WTC11 (cell line): ENCODE data around the gene INCENP. TPM values are rescaled to one million over a fixed set of nuclear protein-coding genes. Genes with fewer than 3 reads are reported as not detected.

Experiments
- ATAC-seq: fragments of 200-7000 bp; cut with Tn5 transposase; 2 replicates; pipeline ENCODE4 v1.10.0; 2021; ENCODE audit warnings: mild to moderate bottlenecking, moderate library complexity
- CTCF ChIA-PET: fragments of 300-600 bp; sonication (Branson Sonifier 250); formaldehyde crosslinking; loops from one replicate; lab custom pipeline; 2021; ENCODE audit warnings: antibody characterized with exemption; lab: Charles Lee
- POLR2A ChIA-PET: fragments of 350-600 bp; sonication (Branson Sonifier 250); formaldehyde crosslinking; loops from one replicate; lab custom pipeline; 2021; ENCODE audit warnings: antibody characterized with exemption; lab: Charles Lee
- DNase-seq: peaks from one replicate; pipeline ENCODE4 v3.0.0; 2021; ENCODE audit warnings: low spot score
- H3K27ac Mint-ChIP-seq: 2 replicates; pipeline ENCODE4 v1.8.0; 2021; ENCODE audit warnings: mixed read lengths
- H3K27me3 Mint-ChIP-seq: 2 replicates; pipeline ENCODE4 v1.8.0; 2021; ENCODE audit warnings: low read depth, mild to moderate bottlenecking, moderate library complexity, mixed read lengths
- H3K36me3 Mint-ChIP-seq: 2 replicates; pipeline ENCODE4 v1.8.0; 2021; ENCODE audit warnings: mixed read lengths
- H3K4me1 Mint-ChIP-seq: 2 replicates; pipeline ENCODE4 v1.8.0; 2022; ENCODE audit warnings: mixed read lengths
- H3K4me3 Mint-ChIP-seq: 2 replicates; pipeline ENCODE4 v1.8.0; 2021; ENCODE audit warnings: mild to moderate bottlenecking, moderate library complexity, mixed read lengths
- H3K9me3 Mint-ChIP-seq: 2 replicates; pipeline ENCODE4 v1.8.0; 2021; ENCODE audit warnings: mixed read lengths
- ARID4B ChIP-seq: sonication (generic); formaldehyde crosslinking; IDR thresholded peaks from 2 replicates; pipeline ENCODE4 v1.8.0; 2023; ENCODE audit warnings: missing genetic modification reagents, mild to moderate bottlenecking, borderline replicate concordance
- CREM ChIP-seq: sonication (generic); formaldehyde crosslinking; IDR thresholded peaks from 2 replicates; pipeline ENCODE4 v1.8.1; 2022; ENCODE audit warnings: mild to moderate bottlenecking, missing genetic modification reagents, moderate library complexity
- E2F1 ChIP-seq: sonication (generic); formaldehyde crosslinking; IDR thresholded peaks from 2 replicates; pipeline ENCODE4 v1.8.0; 2022; ENCODE audit warnings: mild to moderate bottlenecking, missing genetic modification reagents
- FOXJ3 ChIP-seq: sonication (generic); formaldehyde crosslinking; IDR thresholded peaks from 2 replicates; pipeline ENCODE4 v1.9.0; 2021; ENCODE audit warnings: missing genetic modification reagents, mild to moderate bottlenecking, borderline replicate concordance
- HMGA2 ChIP-seq: fragments of 250-450 bp; sonication (Bioruptor Pico); IDR thresholded peaks from 2 replicates; pipeline ENCODE4 v1.4.0; 2021; ENCODE audit warnings: mild to moderate bottlenecking, moderate library complexity
- MAX ChIP-seq: sonication (generic); formaldehyde crosslinking; IDR thresholded peaks from 2 replicates; pipeline ENCODE4 v1.8.0; 2022; ENCODE audit warnings: mild to moderate bottlenecking, missing genetic modification reagents
- MXD4 ChIP-seq: fragments of 250-450 bp; sonication (Bioruptor Pico); IDR thresholded peaks from 2 replicates; pipeline ENCODE4 v1.8.0; 2021; ENCODE audit warnings: mild to moderate bottlenecking, moderate library complexity, borderline replicate concordance
- NR3C1 ChIP-seq: sonication (generic); formaldehyde crosslinking; conservative IDR thresholded peaks from 2 replicates; pipeline ENCODE4 v1.8.1; 2023; ENCODE audit warnings: low read depth, mild to moderate bottlenecking, missing genetic modification reagents
- RELA ChIP-seq: sonication (generic); formaldehyde crosslinking; IDR thresholded peaks from 2 replicates; pipeline ENCODE4 v1.8.1; 2022; ENCODE audit warnings: missing genetic modification reagents, mild to moderate bottlenecking, borderline replicate concordance
- TEAD4 ChIP-seq: sonication (generic); formaldehyde crosslinking; IDR thresholded peaks from 2 replicates; pipeline ENCODE4 v1.8.0; 2022; ENCODE audit warnings: mild to moderate bottlenecking, missing genetic modification reagents
- ZNF138 ChIP-seq: sonication (generic); formaldehyde crosslinking; conservative IDR thresholded peaks from 2 replicates; pipeline ENCODE4 v1.8.1; 2022; ENCODE audit warnings: mild to moderate bottlenecking, moderate library complexity, missing genetic modification reagents
- ZNF317 ChIP-seq: sonication (generic); formaldehyde crosslinking; IDR thresholded peaks from 2 replicates; pipeline ENCODE4 v1.8.1; 2023; ENCODE audit warnings: low read depth, mild to moderate bottlenecking, moderate library complexity, missing genetic modification reagents, borderline replicate concordance
- ZNF423 ChIP-seq: fragments of 250-450 bp; sonication (Bioruptor Pico); IDR thresholded peaks from 2 replicates; pipeline ENCODE4 v2.1.2; 2022; ENCODE audit warnings: mild to moderate bottlenecking, moderate library complexity
- ZNF671 ChIP-seq: fragments of 250-450 bp; sonication (Bioruptor Pico); IDR thresholded peaks from 2 replicates; pipeline ENCODE4 v1.8.0; 2021; ENCODE audit warnings: mild to moderate bottlenecking
- total RNA-seq: library from RNA; stranded (reverse); gene quantifications from 3 replicates; pipeline ENCODE4 v1.2.3, GENCODE V29; 2021
- TF ChIP-seq, protein P1 (sequence below): sonication (generic); formaldehyde crosslinking; conservative IDR thresholded peaks from 2 replicates; pipeline ENCODE4 v1.8.1; 2023; ENCODE audit warnings: mild to moderate bottlenecking, low read depth, missing genetic modification reagents, moderate library complexity
- TF ChIP-seq, protein P2 (sequence below): sonication (generic); formaldehyde crosslinking; IDR thresholded peaks from 2 replicates; pipeline ENCODE4 v1.8.1; 2023; ENCODE audit warnings: mild to moderate bottlenecking, missing genetic modification reagents, moderate library complexity
- TF ChIP-seq, protein P3 (sequence below): fragments of 250-450 bp; sonication (Bioruptor Pico); IDR thresholded peaks from 2 replicates; pipeline ENCODE4 v1.9.0; 2021; ENCODE audit warnings: mild to moderate bottlenecking

The INCENP gene
- total RNA-seq, 1 experiment from 2014 or later = 158 TPM

- POLR2A ChIA-PET = no interaction called here
- H3K9me3 Mint-ChIP-seq = peaks cover 3% of the 10 kb centered on the region; the same call in 1 of the 2 replicates
- peaks cover 58% of the 10 kb centered on the region for H3K36me3 Mint-ChIP-seq
- CTCF ChIA-PET = no interaction called here
- TF ChIP-seq NR3C1 (CRISPR knock-in tag) = no peak
- no peak for TF ChIP-seq ZNF671
- no peak for TF ChIP-seq MAX (CRISPR knock-in tag)
- no peak for TF ChIP-seq ARID4B (CRISPR knock-in tag)
- TF ChIP-seq, protein P1, sequence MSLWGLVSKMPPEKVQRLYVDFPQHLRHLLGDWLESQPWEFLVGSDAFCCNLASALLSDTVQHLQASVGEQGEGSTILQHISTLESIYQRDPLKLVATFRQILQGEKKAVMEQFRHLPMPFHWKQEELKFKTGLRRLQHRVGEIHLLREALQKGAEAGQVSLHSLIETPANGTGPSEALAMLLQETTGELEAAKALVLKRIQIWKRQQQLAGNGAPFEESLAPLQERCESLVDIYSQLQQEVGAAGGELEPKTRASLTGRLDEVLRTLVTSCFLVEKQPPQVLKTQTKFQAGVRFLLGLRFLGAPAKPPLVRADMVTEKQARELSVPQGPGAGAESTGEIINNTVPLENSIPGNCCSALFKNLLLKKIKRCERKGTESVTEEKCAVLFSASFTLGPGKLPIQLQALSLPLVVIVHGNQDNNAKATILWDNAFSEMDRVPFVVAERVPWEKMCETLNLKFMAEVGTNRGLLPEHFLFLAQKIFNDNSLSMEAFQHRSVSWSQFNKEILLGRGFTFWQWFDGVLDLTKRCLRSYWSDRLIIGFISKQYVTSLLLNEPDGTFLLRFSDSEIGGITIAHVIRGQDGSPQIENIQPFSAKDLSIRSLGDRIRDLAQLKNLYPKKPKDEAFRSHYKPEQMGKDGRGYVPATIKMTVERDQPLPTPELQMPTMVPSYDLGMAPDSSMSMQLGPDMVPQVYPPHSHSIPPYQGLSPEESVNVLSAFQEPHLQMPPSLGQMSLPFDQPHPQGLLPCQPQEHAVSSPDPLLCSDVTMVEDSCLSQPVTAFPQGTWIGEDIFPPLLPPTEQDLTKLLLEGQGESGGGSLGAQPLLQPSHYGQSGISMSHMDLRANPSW (CRISPR knock-in tag) = no peak
- no peak for TF ChIP-seq MXD4 (CRISPR knock-in tag)
- TF ChIP-seq ZNF138 (CRISPR knock-in tag) = no peak
- TF ChIP-seq, protein P2, sequence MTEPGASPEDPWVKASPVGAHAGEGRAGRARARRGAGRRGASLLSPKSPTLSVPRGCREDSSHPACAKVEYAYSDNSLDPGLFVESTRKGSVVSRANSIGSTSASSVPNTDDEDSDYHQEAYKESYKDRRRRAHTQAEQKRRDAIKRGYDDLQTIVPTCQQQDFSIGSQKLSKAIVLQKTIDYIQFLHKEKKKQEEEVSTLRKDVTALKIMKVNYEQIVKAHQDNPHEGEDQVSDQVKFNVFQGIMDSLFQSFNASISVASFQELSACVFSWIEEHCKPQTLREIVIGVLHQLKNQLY = no peak
- TF ChIP-seq E2F1 = no peak
- TF ChIP-seq ZNF317 = no peak
- TF ChIP-seq RELA (CRISPR knock-in tag) = no peak
- no peak for TF ChIP-seq CREM
- no peak for TF ChIP-seq ZNF423 (CRISPR knock-in tag)
- no peak for TF ChIP-seq HMGA2 (CRISPR knock-in tag)
- no peak for TF ChIP-seq TEAD4 (CRISPR knock-in tag)
- TF ChIP-seq FOXJ3 = no peak
- TF ChIP-seq, protein P3, sequence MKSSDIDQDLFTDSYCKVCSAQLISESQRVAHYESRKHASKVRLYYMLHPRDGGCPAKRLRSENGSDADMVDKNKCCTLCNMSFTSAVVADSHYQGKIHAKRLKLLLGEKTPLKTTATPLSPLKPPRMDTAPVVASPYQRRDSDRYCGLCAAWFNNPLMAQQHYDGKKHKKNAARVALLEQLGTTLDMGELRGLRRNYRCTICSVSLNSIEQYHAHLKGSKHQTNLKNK = no peak
- no peak for DNase-seq
- ATAC-seq = no peak
- no peak overlapping the region for H3K27ac Mint-ChIP-seq
- H3K4me1 Mint-ChIP-seq = no peaks in the 10 kb centered on the region
- H3K4me3 Mint-ChIP-seq = no peak overlapping the region
- H3K27me3 Mint-ChIP-seq = no peaks in the 10 kb centered on the region
These were observed 28.7 kb downstream of the INCENP start for GRCh38 chr11:62152245-62153086.
